GM23248 (cell line): Measurements from ENCODE around the gene PCID2. TPM values are rescaled to one million over a fixed set of nuclear protein-coding genes. Genes with fewer than 3 reads are reported as not detected.

ENCODE experiments used
- DNase-seq: peaks from one replicate; pipeline ENCODE4 v3.0.0-alpha.2; 2015
- H2AFZ ChIP-seq: fragments of 200-600 bp; sonication (generic); 2 replicates; pipeline ENCODE4 v1.6.1; 2016; ENCODE audit warnings: antibody characterized with exemption
- H3F3A ChIP-seq: fragments of 200-600 bp; sonication (generic); 2 replicates; pipeline ENCODE4 v1.6.1; 2016; ENCODE audit warnings: mild to moderate bottlenecking, antibody characterized with exemption, mixed run types; ENCODE audit not compliant: insufficient read depth
- H3K27ac ChIP-seq: fragments of 200-600 bp; sonication (generic); 2 replicates; pipeline ENCODE4 v1.5.1; 2016; ENCODE audit warnings: mild to moderate bottlenecking
- H3K27me3 ChIP-seq: fragments of 200-600 bp; sonication (generic); replicated peaks from 2 replicates; pipeline ENCODE4 v1.6.1; 2016; ENCODE audit warnings: mild to moderate bottlenecking; ENCODE audit not compliant: insufficient read depth
- H3K36me3 ChIP-seq: fragments of 200-600 bp; sonication (generic); 2 replicates; pipeline ENCODE4 v1.6.1; 2016; ENCODE audit warnings: low read depth, mild to moderate bottlenecking
- H3K4me1 ChIP-seq: fragments of 200-600 bp; sonication (generic); 2 replicates; pipeline ENCODE4 v1.6.1; 2016; ENCODE audit warnings: mild to moderate bottlenecking; ENCODE audit not compliant: insufficient read depth
- H3K4me2 ChIP-seq: fragments of 200-600 bp; sonication (generic); one replicate; pipeline ENCODE4 v1.6.1; 2016; ENCODE audit warnings: mild to moderate bottlenecking; ENCODE audit not compliant: unreplicated experiment
- H3K4me3 ChIP-seq: fragments of 200-600 bp; sonication (generic); 2 replicates; pipeline ENCODE4 v1.5.1; 2016; ENCODE audit warnings: mild to moderate bottlenecking
- H3K79me2 ChIP-seq: fragments of 200-600 bp; sonication (generic); 2 replicates; pipeline ENCODE4 v1.6.1; 2016; ENCODE audit warnings: mild to moderate bottlenecking; ENCODE audit not compliant: insufficient read depth
- H3K9ac ChIP-seq: fragments of 200-600 bp; sonication (generic); 2 replicates; pipeline ENCODE4 v1.6.1; 2016; ENCODE audit warnings: mild to moderate bottlenecking
- H3K9me2 ChIP-seq: fragments of 200-600 bp; sonication (generic); 2 replicates; pipeline ENCODE4 v1.6.1; 2016; ENCODE audit warnings: mixed run types, mild to moderate bottlenecking, moderate library complexity; ENCODE audit not compliant: insufficient read depth
- H3K9me3 ChIP-seq: fragments of 200-600 bp; sonication (generic); one replicate; pipeline ENCODE4 v1.6.1; 2017; ENCODE audit warnings: low read depth
- H4K20me1 ChIP-seq: fragments of 200-600 bp; sonication (generic); 2 replicates; pipeline ENCODE4 v1.6.0; 2016; ENCODE audit not compliant: insufficient read depth
- EZH2 ChIP-seq: fragments of 200-600 bp; sonication (generic); IDR thresholded peaks from 2 replicates; pipeline ENCODE4 v1.6.1; 2018; ENCODE audit warnings: antibody characterized with exemption, mild to moderate bottlenecking; ENCODE audit not compliant: insufficient read depth, poor library complexity, severe bottlenecking
- EZH2phosphoT487 ChIP-seq: fragments of 200-600 bp; sonication (generic); IDR thresholded peaks from 2 replicates; pipeline ENCODE4 v1.6.1; 2018; ENCODE audit warnings: antibody characterized with exemption, moderate library complexity, mild to moderate bottlenecking, low read depth; ENCODE audit not compliant: insufficient read depth
- WGBS, 2 experiments: methylation state at CpG; one replicate each; pipeline ENCODE4 v1.1.6; 2015 to 2017; ENCODE audit warnings: low lambda C conversion rate in 2 of 2, low coverage in 1 of 2; ENCODE audit errors: missing lambda C conversion rate in 2 of 2; 5-methylcytosine and 5-hydroxymethylcytosine counted together
- in situ Hi-C: fragments of 300-500 bp; cut with MboI; formaldehyde crosslinking; loops from 2 replicates; pipeline ENCODE4 v1.15.0; 2020
- polyA plus RNA-seq: library from polyadenylated mRNA; unstranded; fragments of >200 nt; fragmentation: Nextera tagmentation; extraction: Ambion mirVana; gene quantifications from 2 replicates; pipeline ENCODE4 v1.2.1, GENCODE V29; 2016
- total RNA-seq: library from RNA; depleted of rRNA; stranded (reverse); fragments of >200 nt; shearing (Covaris generic); gene quantifications from 2 replicates; pipeline ENCODE4 v1.2.3, GENCODE V29; 2014

Gene PCID2
- total and polyA plus RNA-seq, 2 experiments from 2014 or later, result 58.3 to 60.7 TPM

- H4K20me1 ChIP-seq, result no peaks in the 10 kb centered on the region
- H3K27me3 ChIP-seq, result no peaks in the 10 kb centered on the region; the same call in 1 of the 2 replicates
- in situ Hi-C loops, result no loop called here
- no peaks in the 10 kb centered on the region for H3K79me2 ChIP-seq
- no peak for DNase-seq
- H2AFZ ChIP-seq, result no peak overlapping the region
- no peaks in the 10 kb centered on the region for H3K9me3 ChIP-seq
- H3K4me2 ChIP-seq, result no peak overlapping the region
- peaks cover 8% of the 10 kb centered on the region; the same call in 1 of the 2 replicates for H3K36me3 ChIP-seq
- no peaks in the 10 kb centered on the region for H3K9me2 ChIP-seq
- H3K9ac ChIP-seq, result no peak overlapping the region
- H3K4me3 ChIP-seq, result no peak overlapping the region
- no peaks in the 10 kb centered on the region for H3F3A ChIP-seq
- H3K4me1 ChIP-seq, result no peaks in the 10 kb centered on the region
- TF ChIP-seq EZH2phosphoT487, result no peak
- no peak for TF ChIP-seq EZH2
- H3K27ac ChIP-seq, result no peak overlapping the region
- 85 to 87% methylated on average over 7 of the region's 7 CpGs for WGBS, 2 experiments
Observed at GRCh38 chr13:113168211-113168610, 40.3 kb downstream of the PCID2 start.

GRCh38 chr13:113167575-113167974 is 40.9 kb downstream of the PCID2 start:
- Histone ChIP-seq H3K9me2 (no peaks in the 10 kb centered on the region), H3K4me1 (no peaks in the 10 kb centered on the region), H3K4me2 (no peak overlapping the region), H3F3A (no peaks in the 10 kb centered on the region), H3K36me3 (peaks cover 8% of the 10 kb centered on the region; the same call in 1 of the 2 replicates), H3K27me3 (no peaks in the 10 kb centered on the region; the same call in 1 of the 2 replicates), H4K20me1 (no peaks in the 10 kb centered on the region), H3K27ac (no peak overlapping the region), H3K9me3 (no peaks in the 10 kb centered on the region), H3K9ac (no peak overlapping the region), H2AFZ (no peak overlapping the region), H3K79me2 (no peaks in the 10 kb centered on the region), H3K4me3 (no peak overlapping the region)
- WGBS, 2 experiments, result 95 to 100% methylated on average over 3 of the region's 3 CpGs
- in situ Hi-C loops, result no loop called here
- TF ChIP-seq EZH2 (no peak), EZH2phosphoT487 (no peak)
- no peak for DNase-seq

GRCh38 chr13:113167155-113167554 is 41.3 kb downstream of the PCID2 start:
- no peak for DNase-seq
- Histone ChIP-seq H3K27me3 (no peaks in the 10 kb centered on the region; the same call in 1 of the 2 replicates), H3K4me3 (no peak overlapping the region), H3K9me2 (no peaks in the 10 kb centered on the region), H3K4me2 (no peak overlapping the region), H3K4me1 (no peaks in the 10 kb centered on the region), H2AFZ (no peak overlapping the region), H3K9me3 (no peaks in the 10 kb centered on the region), H3K79me2 (no peaks in the 10 kb centered on the region), H3K27ac (no peak overlapping the region), H3K36me3 (peaks cover 8% of the 10 kb centered on the region; the same call in 1 of the 2 replicates), H3F3A (no peaks in the 10 kb centered on the region), H4K20me1 (no peaks in the 10 kb centered on the region), H3K9ac (no peak overlapping the region)
- in situ Hi-C loops, result no loop called here
- TF ChIP-seq EZH2phosphoT487 (no peak), EZH2 (no peak)
- WGBS, 2 experiments, result 88 to 91% methylated on average over 10 of the region's 10 CpGs

GRCh38 chr13:113166681-113167080 is 41.8 kb downstream of the PCID2 start:
- H3K27me3 ChIP-seq, result no peaks in the 10 kb centered on the region; the same call in 1 of the 2 replicates
- H3K4me3 ChIP-seq, result no peak overlapping the region
- H3K36me3 ChIP-seq, result peaks cover 8% of the 10 kb centered on the region; the same call in 1 of the 2 replicates
- H3K9me2 ChIP-seq, result no peaks in the 10 kb centered on the region
- no peaks in the 10 kb centered on the region for H3F3A ChIP-seq
- TF ChIP-seq EZH2phosphoT487, result no peak
- no peak for TF ChIP-seq EZH2
- 81 to 86% methylated on average over 5 of the region's 5 CpGs for WGBS, 2 experiments
- H3K79me2 ChIP-seq, result no peaks in the 10 kb centered on the region
- no peaks in the 10 kb centered on the region for H4K20me1 ChIP-seq
- in situ Hi-C loops, result no loop called here
- no peak overlapping the region for H3K4me2 ChIP-seq
- no peak overlapping the region for H2AFZ ChIP-seq
- no peak overlapping the region for H3K27ac ChIP-seq
- no peaks in the 10 kb centered on the region for H3K4me1 ChIP-seq
- H3K9me3 ChIP-seq, result no peaks in the 10 kb centered on the region
- H3K9ac ChIP-seq, result no peak overlapping the region
- DNase-seq, result no peak
